CD4-positive, alpha-beta T cell treated with Interleukin-1 beta for 1 hour (primary cell): Measurements from ENCODE around the gene CLOCK.

ENCODE experiments used
- DNase-seq, 2 donors: peaks; one replicate each; pipeline ENCODE4 v3.0.0-alpha.2; 2020 to 2022

The CLOCK gene

GRCh38 chr4:55539658-55540057 lies 7.1 kb downstream of the CLOCK start:
- DNase-seq = no peak

GRCh38 chr4:55538531-55538930 lies 8.2 kb downstream of the CLOCK start:
- DNase-seq = no peak

GRCh38 chr4:55534306-55534705 lies 12.4 kb downstream of the CLOCK start:
- DNase-seq = no peak

GRCh38 chr4:55530691-55531090 lies 16.0 kb downstream of the CLOCK start:
- no peak for DNase-seq

- no peak for DNase-seq
Observed at GRCh38 chr4:55530167-55530566, 16.5 kb downstream of the CLOCK start.

- DNase-seq = no peak
Observed at GRCh38 chr4:55528491-55528890, 18.2 kb downstream of the CLOCK start.

GRCh38 chr4:55524844-55525571 lies 21.7 kb downstream of the CLOCK start:
- no peak for DNase-seq

GRCh38 chr4:55518442-55518841 lies 28.3 kb downstream of the CLOCK start:
- DNase-seq = no peak

GRCh38 chr4:55517526-55518229 lies 29.0 kb downstream of the CLOCK start:
- no peak for DNase-seq

GRCh38 chr4:55512922-55513571 lies 33.7 kb downstream of the CLOCK start:
- no peak for DNase-seq

- no peak for DNase-seq
Observed at GRCh38 chr4:55512077-55512476, 34.6 kb downstream of the CLOCK start.

GRCh38 chr4:55510685-55511084 lies 36.0 kb downstream of the CLOCK start:
- no peak for DNase-seq

GRCh38 chr4:55509266-55509665 lies 37.4 kb downstream of the CLOCK start:
- no peak for DNase-seq

- no peak for DNase-seq
Observed at GRCh38 chr4:55507612-55508011, 39.1 kb downstream of the CLOCK start.

GRCh38 chr4:55503169-55503568 lies 43.5 kb downstream of the CLOCK start:
- no peak for DNase-seq

- no peak for DNase-seq
Observed at GRCh38 chr4:55500072-55500471, 46.6 kb downstream of the CLOCK start.

- DNase-seq = no peak
Observed at GRCh38 chr4:55499495-55499894, 47.2 kb downstream of the CLOCK start.

- no peak for DNase-seq
Observed at GRCh38 chr4:55498051-55498450, 48.7 kb downstream of the CLOCK start.

- no peak for DNase-seq
Observed at GRCh38 chr4:55491486-55491885, 55.2 kb downstream of the CLOCK start.

- DNase-seq = no peak
Observed at GRCh38 chr4:55488716-55489115, 58.0 kb downstream of the CLOCK start.

- DNase-seq = no peak
Observed at GRCh38 chr4:55485821-55486220, 60.9 kb downstream of the CLOCK start.

- DNase-seq = no peak
Observed at GRCh38 chr4:55483315-55483714, 63.4 kb downstream of the CLOCK start.

- no peak for DNase-seq
Observed at GRCh38 chr4:55475394-55476243, 71.1 kb downstream of the CLOCK start.
